Astrocyte (in vitro differentiated cells and primary cell): Measurements from ENCODE around the gene SPATA25. TPM values are rescaled to one million over a fixed set of nuclear protein-coding genes. Genes with fewer than 3 reads are reported as not detected.

Experiments used
- DNase-seq: peaks from one replicate; pipeline ENCODE4 v3.0.0-alpha.2; 2010; ENCODE audit warnings: low read depth
- FAIRE-seq: peaks from 2 replicates; lab custom pipeline; 2011; peaks lifted over from hg19 to GRCh38; lab: Jason Lieb, UNC
- H2AFZ ChIP-seq: 2 replicates; pipeline ENCODE4 v1.6.0; 2012; ENCODE audit warnings: low read depth, low read length, inconsistent platforms
- H3K27ac ChIP-seq: 2 replicates; pipeline ENCODE4 v1.5.1; 2011; ENCODE audit warnings: low read depth, low read length, inconsistent platforms
- H3K27me3 ChIP-seq: 2 replicates; pipeline ENCODE4 v1.6.0; 2011; ENCODE audit warnings: low read length, inconsistent platforms; ENCODE audit not compliant: insufficient read depth
- H3K36me3 ChIP-seq: 2 replicates; pipeline ENCODE4 v1.5.1; 2011; ENCODE audit warnings: low read length, inconsistent platforms; ENCODE audit not compliant: insufficient read depth
- H3K4me1 ChIP-seq: 2 replicates; pipeline ENCODE4 v1.5.1; 2011; ENCODE audit warnings: low read length, inconsistent platforms; ENCODE audit not compliant: insufficient read depth
- H3K4me2 ChIP-seq: 2 replicates; pipeline ENCODE4 v1.6.0; 2012; ENCODE audit warnings: low read length, inconsistent platforms
- H3K4me3 ChIP-seq: 2 replicates; pipeline ENCODE4 v1.5.1; 2011; ENCODE audit warnings: low read depth, mild to moderate bottlenecking, low read length, inconsistent platforms; ENCODE audit not compliant: insufficient read depth
- H3K79me2 ChIP-seq: 2 replicates; pipeline ENCODE4 v1.6.0; 2012; ENCODE audit warnings: mild to moderate bottlenecking, low read length, inconsistent platforms; ENCODE audit not compliant: insufficient read depth
- H3K9ac ChIP-seq: 2 replicates; pipeline ENCODE4 v1.6.0; 2012; ENCODE audit warnings: mild to moderate bottlenecking, low read length, inconsistent platforms
- H3K9me3 ChIP-seq: 2 replicates; pipeline ENCODE4 v1.5.1; 2012; ENCODE audit warnings: low read depth, mild to moderate bottlenecking, low read length, inconsistent platforms; ENCODE audit not compliant: insufficient read depth
- H4K20me1 ChIP-seq: 2 replicates; pipeline ENCODE4 v1.6.0; 2012; ENCODE audit warnings: low read length, inconsistent platforms; ENCODE audit not compliant: insufficient read depth
- H3K27ac Mint-ChIP-seq: one replicate; pipeline ENCODE4 v1.8.0; 2021; ENCODE audit warnings: mild to moderate bottlenecking, mixed read lengths; ENCODE audit not compliant: unreplicated experiment
- H3K27me3 Mint-ChIP-seq: one replicate; pipeline ENCODE4 v1.8.0; 2021; ENCODE audit warnings: low read depth, mixed read lengths; ENCODE audit not compliant: unreplicated experiment
- H3K36me3 Mint-ChIP-seq: one replicate; pipeline ENCODE4 v1.8.0; 2021; ENCODE audit warnings: low read depth, mixed read lengths; ENCODE audit not compliant: unreplicated experiment
- H3K4me1 Mint-ChIP-seq: one replicate; pipeline ENCODE4 v1.8.0; 2021; ENCODE audit warnings: low read depth, mixed read lengths; ENCODE audit not compliant: unreplicated experiment
- H3K4me3 Mint-ChIP-seq: one replicate; pipeline ENCODE4 v1.8.0; 2021; ENCODE audit warnings: mild to moderate bottlenecking, moderate library complexity, mixed read lengths; ENCODE audit not compliant: unreplicated experiment
- H3K9me3 Mint-ChIP-seq: one replicate; pipeline ENCODE4 v1.8.0; 2021; ENCODE audit warnings: mild to moderate bottlenecking, mixed read lengths; ENCODE audit not compliant: unreplicated experiment
- CTCF ChIP-seq: IDR thresholded peaks from 2 replicates; pipeline ENCODE4 v1.5.1; 2011; ENCODE audit warnings: low read depth, mild to moderate bottlenecking, inconsistent platforms, low read length, moderate library complexity; ENCODE audit not compliant: insufficient read depth
- EZH2 ChIP-seq: IDR thresholded peaks from 2 replicates; pipeline ENCODE4 v1.6.1; 2012; ENCODE audit warnings: mild to moderate bottlenecking, low read length, inconsistent platforms; ENCODE audit not compliant: insufficient read depth
- total RNA-seq: library from RNA; stranded (reverse); gene quantifications from 2 replicates; pipeline ENCODE4 v1.2.1, GENCODE V29; 2021

Gene SPATA25
- total RNA-seq, 1 donor from 2014 or later = 1.7 TPM

- H3K9me3 ChIP-seq = no peaks in the 10 kb centered on the region
- no peaks in the 10 kb centered on the region for H3K4me1 Mint-ChIP-seq
- H4K20me1 ChIP-seq = peaks cover 15% of the 10 kb centered on the region
- H3K36me3 ChIP-seq = peaks cover 21% of the 10 kb centered on the region
- no peak overlapping the region for H3K4me3 ChIP-seq
- no peak for DNase-seq
- no peaks in the 10 kb centered on the region for H3K4me1 ChIP-seq
- no peaks in the 10 kb centered on the region for H3K27me3 ChIP-seq
- FAIRE-seq = no peak
- no peaks in the 10 kb centered on the region for H3K27me3 Mint-ChIP-seq
- H3K27ac ChIP-seq = no peak overlapping the region
- TF ChIP-seq EZH2 (no peak), CTCF (no peak)
- H3K9me3 Mint-ChIP-seq = no peaks in the 10 kb centered on the region
- H3K27ac Mint-ChIP-seq = no peak overlapping the region
- no peak overlapping the region for H3K9ac ChIP-seq
- H2AFZ ChIP-seq = no peak overlapping the region
- no peaks in the 10 kb centered on the region for H3K79me2 ChIP-seq
- H3K4me3 Mint-ChIP-seq = no peak overlapping the region
- no peak overlapping the region for H3K4me2 ChIP-seq
- peaks cover 23% of the 10 kb centered on the region for H3K36me3 Mint-ChIP-seq
Observed at GRCh38 chr20:45845452-45845851, 42.0 kb downstream of the SPATA25 start.

GRCh38 chr20:45843506-45843905, 43.9 kb downstream of the SPATA25 start:
- FAIRE-seq = no peak
- no peak for TF ChIP-seq CTCF
- no peak for TF ChIP-seq EZH2
- Histone ChIP-seq H3K4me1 (no peaks in the 10 kb centered on the region), H3K27me3 (no peaks in the 10 kb centered on the region), H3K79me2 (no peaks in the 10 kb centered on the region), H3K9me3 (no peaks in the 10 kb centered on the region), H3K9ac (no peak overlapping the region), H2AFZ (no peak overlapping the region), H3K27ac (no peak overlapping the region), H3K4me3 (no peak overlapping the region), H3K4me2 (no peak overlapping the region), H3K36me3 (peaks cover 21% of the 10 kb centered on the region), H4K20me1 (peaks cover 12% of the 10 kb centered on the region)
- Mint-ChIP-seq H3K27ac (no peak overlapping the region), H3K27me3 (no peaks in the 10 kb centered on the region), H3K36me3 (peaks cover 20% of the 10 kb centered on the region), H3K4me3 (no peak overlapping the region), H3K9me3 (no peaks in the 10 kb centered on the region), H3K4me1 (no peaks in the 10 kb centered on the region)
- no peak for DNase-seq

GRCh38 chr20:45842169-45842812, 45.1 kb downstream of the SPATA25 start:
- no peak overlapping the region for H3K4me3 Mint-ChIP-seq
- H3K27ac Mint-ChIP-seq = no peak overlapping the region
- no peak overlapping the region for H3K27ac ChIP-seq
- no peaks in the 10 kb centered on the region for H3K79me2 ChIP-seq
- no peaks in the 10 kb centered on the region for H3K9me3 ChIP-seq
- peaks cover 12% of the 10 kb centered on the region for H4K20me1 ChIP-seq
- H2AFZ ChIP-seq = no peak overlapping the region
- no peak overlapping the region for H3K9ac ChIP-seq
- FAIRE-seq (no peak), DNase-seq (no peak)
- H3K9me3 Mint-ChIP-seq = no peaks in the 10 kb centered on the region
- peaks cover 20% of the 10 kb centered on the region for H3K36me3 Mint-ChIP-seq
- H3K27me3 ChIP-seq = no peaks in the 10 kb centered on the region
- H3K4me3 ChIP-seq = no peak overlapping the region
- H3K4me1 ChIP-seq = no peaks in the 10 kb centered on the region
- H3K4me1 Mint-ChIP-seq = no peaks in the 10 kb centered on the region
- no peaks in the 10 kb centered on the region for H3K27me3 Mint-ChIP-seq
- TF ChIP-seq EZH2 (no peak), CTCF (no peak)
- no peak overlapping the region for H3K4me2 ChIP-seq
- peaks cover 21% of the 10 kb centered on the region for H3K36me3 ChIP-seq
